Keratinocyte (primary cell): ENCODE measurements around the gene GMEB2.

Experiments
- EZH2 ChIP-seq: IDR thresholded peaks from one replicate; pipeline ENCODE4 v1.6.1; 2012; ENCODE audit warnings: inconsistent platforms, mild to moderate bottlenecking, low read length, moderate library complexity
- TF ChIP-seq, protein P1 (sequence below), 3 experiments: IDR thresholded peaks in 1 of 3; conservative IDR thresholded peaks in 1 of 3; optimal IDR thresholded peaks in 1 of 3; 2 replicates in 2 of 3; 3 replicates in 1 of 3; pipeline versions ENCODE3 to v1.5.1; 2011; ENCODE audit warnings: low read length in 3 of 3, mild to moderate bottlenecking in 3 of 3, moderate library complexity in 2 of 3, control low read depth in 1 of 3, inconsistent platforms in 1 of 3; ENCODE audit not compliant: insufficient read depth in 2 of 3; ENCODE audit errors: extremely low read depth in 1 of 3

DNA sequence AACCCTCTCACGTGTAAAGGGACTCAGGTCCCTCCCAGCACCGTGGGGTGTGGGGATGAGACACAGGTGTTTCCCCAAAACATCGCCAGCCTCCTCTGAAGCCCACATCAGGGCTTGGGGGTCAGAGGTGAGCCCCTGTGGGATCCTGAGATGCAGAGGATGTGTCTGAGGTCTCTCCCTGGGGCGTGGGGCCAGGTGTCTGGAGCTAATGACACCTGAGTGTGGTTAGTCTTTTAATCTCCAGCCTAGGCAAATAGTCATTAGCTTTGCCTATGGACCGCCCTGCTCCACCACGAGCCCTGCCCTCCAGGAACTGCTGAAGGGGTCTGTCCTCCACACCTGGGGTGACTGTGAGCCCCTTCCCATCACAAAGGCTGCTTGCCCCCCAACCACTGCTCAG is 81.1 kb downstream of the GMEB2 start:
- TF ChIP-seq, protein P1, sequence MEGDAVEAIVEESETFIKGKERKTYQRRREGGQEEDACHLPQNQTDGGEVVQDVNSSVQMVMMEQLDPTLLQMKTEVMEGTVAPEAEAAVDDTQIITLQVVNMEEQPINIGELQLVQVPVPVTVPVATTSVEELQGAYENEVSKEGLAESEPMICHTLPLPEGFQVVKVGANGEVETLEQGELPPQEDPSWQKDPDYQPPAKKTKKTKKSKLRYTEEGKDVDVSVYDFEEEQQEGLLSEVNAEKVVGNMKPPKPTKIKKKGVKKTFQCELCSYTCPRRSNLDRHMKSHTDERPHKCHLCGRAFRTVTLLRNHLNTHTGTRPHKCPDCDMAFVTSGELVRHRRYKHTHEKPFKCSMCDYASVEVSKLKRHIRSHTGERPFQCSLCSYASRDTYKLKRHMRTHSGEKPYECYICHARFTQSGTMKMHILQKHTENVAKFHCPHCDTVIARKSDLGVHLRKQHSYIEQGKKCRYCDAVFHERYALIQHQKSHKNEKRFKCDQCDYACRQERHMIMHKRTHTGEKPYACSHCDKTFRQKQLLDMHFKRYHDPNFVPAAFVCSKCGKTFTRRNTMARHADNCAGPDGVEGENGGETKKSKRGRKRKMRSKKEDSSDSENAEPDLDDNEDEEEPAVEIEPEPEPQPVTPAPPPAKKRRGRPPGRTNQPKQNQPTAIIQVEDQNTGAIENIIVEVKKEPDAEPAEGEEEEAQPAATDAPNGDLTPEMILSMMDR (optimal IDR thresholded peaks at IDR 0.05 in 1 of 3, IDR thresholded peaks at IDR 0.05 in 1 of 3, conservative IDR thresholded peaks at IDR 0.05 in 1 of 3; ENCODE audit: extremely low read depth in 1 of 3, insufficient read depth in 2 of 3, low read length in 3 of 3): no peak
- no peak for TF ChIP-seq EZH2
